ENCODE measurements around the gene SNRPD2. TPM values are rescaled to one million over a fixed set of nuclear protein-coding genes. Genes with fewer than 3 reads are reported as not detected.
"Not testable (repeated sequence)": the region's sequence is repeated elsewhere in the genome, so short reads cannot be mapped to it uniquely, and the experiment has no call there.

SNRPD2 gene
- total RNA-seq, 4 donors from 2014 or later = 96.0 to 386 (median 310) TPM

GRCh38 chr19:45729800-45730290 is 38.1 kb upstream of the SNRPD2 start:
- intact Hi-C loops (cut with DNase I; ENCODE audit: low total_unique reads) = no loop called here
- no peak for TF ChIP-seq POLR2A (IDR thresholded peaks at IDR 0.05)
- TF ChIP-seq, protein P1, sequence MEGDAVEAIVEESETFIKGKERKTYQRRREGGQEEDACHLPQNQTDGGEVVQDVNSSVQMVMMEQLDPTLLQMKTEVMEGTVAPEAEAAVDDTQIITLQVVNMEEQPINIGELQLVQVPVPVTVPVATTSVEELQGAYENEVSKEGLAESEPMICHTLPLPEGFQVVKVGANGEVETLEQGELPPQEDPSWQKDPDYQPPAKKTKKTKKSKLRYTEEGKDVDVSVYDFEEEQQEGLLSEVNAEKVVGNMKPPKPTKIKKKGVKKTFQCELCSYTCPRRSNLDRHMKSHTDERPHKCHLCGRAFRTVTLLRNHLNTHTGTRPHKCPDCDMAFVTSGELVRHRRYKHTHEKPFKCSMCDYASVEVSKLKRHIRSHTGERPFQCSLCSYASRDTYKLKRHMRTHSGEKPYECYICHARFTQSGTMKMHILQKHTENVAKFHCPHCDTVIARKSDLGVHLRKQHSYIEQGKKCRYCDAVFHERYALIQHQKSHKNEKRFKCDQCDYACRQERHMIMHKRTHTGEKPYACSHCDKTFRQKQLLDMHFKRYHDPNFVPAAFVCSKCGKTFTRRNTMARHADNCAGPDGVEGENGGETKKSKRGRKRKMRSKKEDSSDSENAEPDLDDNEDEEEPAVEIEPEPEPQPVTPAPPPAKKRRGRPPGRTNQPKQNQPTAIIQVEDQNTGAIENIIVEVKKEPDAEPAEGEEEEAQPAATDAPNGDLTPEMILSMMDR (IDR thresholded peaks at IDR 0.05) = no peak
- no peak for DNase-seq
- Histone ChIP-seq H3K27me3 (no peaks in the 10 kb centered on the region), H3K4me1 (peaks cover 0 to 4% of the 10 kb centered on the region in 2 donors), H3K27ac (peak overlapping the region; percentile 72 to 73), H3K36me3 (no peaks in the 10 kb centered on the region), H3K9me3 (no peaks in the 10 kb centered on the region), H3K4me3 (peak overlapping the region; percentile 89 to 94)

DNA sequence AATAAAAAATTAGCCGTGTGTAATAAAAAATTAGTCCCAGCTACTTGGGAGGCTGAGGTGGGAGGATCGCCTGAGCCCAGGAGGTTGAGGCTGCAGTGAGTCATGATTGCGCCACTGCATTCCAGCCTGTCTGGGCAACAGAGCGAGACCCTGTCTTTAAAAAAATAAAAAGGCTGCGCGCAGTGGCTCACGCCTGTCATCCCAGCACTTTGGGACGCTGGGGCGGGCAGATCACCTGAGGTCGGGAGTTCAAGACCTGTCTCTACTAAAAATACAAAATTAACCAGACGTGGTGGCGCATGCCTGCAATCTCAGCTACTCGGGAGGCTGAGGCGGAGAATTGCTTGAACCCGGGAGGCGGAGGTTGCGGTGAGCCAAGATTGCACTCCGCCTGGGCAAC is 36.9 kb upstream of the SNRPD2 start:
- H3K27ac ChIP-seq; H3K27me3 ChIP-seq; H3K4me3 ChIP-seq; H3K9me3 ChIP-seq; intact Hi-C loops (cut with DNase I; ENCODE audit: low total_unique reads); H3K4me1 ChIP-seq; DNase-seq; H3K36me3 ChIP-seq: not testable (repeated sequence)

- H3K36me3 ChIP-seq; DNase-seq; H3K9me3 ChIP-seq; H3K27me3 ChIP-seq; H3K27ac ChIP-seq; H3K4me1 ChIP-seq; intact Hi-C loops (cut with DNase I; ENCODE audit: low total_unique reads); H3K4me3 ChIP-seq: not testable (repeated sequence)
These were observed 28.3 kb upstream of the SNRPD2 start for GRCh38 chr19:45720065-45720464.

GRCh38 chr19:45717983-45718650 is 26.4 kb upstream of the SNRPD2 start:
- TF ChIP-seq, protein P1 (IDR thresholded peaks at IDR 0.05) = no peak
- no peak for TF ChIP-seq POLR2A (IDR thresholded peaks at IDR 0.05)
- Histone ChIP-seq H3K4me1 (peaks cover 0 to 4% of the 10 kb centered on the region in 2 donors), H3K36me3 (no peaks in the 10 kb centered on the region), H3K9me3 (no peaks in the 10 kb centered on the region), H3K4me3 (peak overlapping the region; percentile 79 to 93), H3K27ac (peak overlapping the region; percentile 92 to 98), H3K27me3 (no peaks in the 10 kb centered on the region)
- intact Hi-C loops (cut with DNase I; ENCODE audit: low total_unique reads) = no loop called here
- no peak for DNase-seq

- Histone ChIP-seq H3K4me1 (peaks cover 0 to 4% of the 10 kb centered on the region in 2 donors), H3K27ac (peak overlapping the region; percentile 93 to 98), H3K4me3 (peak overlapping the region; percentile 79 to 93), H3K9me3 (no peaks in the 10 kb centered on the region), H3K27me3 (no peaks in the 10 kb centered on the region), H3K36me3 (no peaks in the 10 kb centered on the region)
- DNase-seq = peak; percentile 99
- intact Hi-C loops (cut with DNase I; ENCODE audit: low total_unique reads) = no loop called here
- peak; percentile 65 to 77 for TF ChIP-seq POLR2A (IDR thresholded peaks at IDR 0.05)
- TF ChIP-seq, protein P1 (IDR thresholded peaks at IDR 0.05) = peak in 3 of 4 experiments; percentile 10 to 42 (median 40)
These were observed 25.6 kb upstream of the SNRPD2 start for GRCh38 chr19:45717131-45717982.

Measured in uterus (tissue), 4 donors.